Measurements from ENCODE around the gene ARHGAP1.

- TF ChIP-seq, protein P1, sequence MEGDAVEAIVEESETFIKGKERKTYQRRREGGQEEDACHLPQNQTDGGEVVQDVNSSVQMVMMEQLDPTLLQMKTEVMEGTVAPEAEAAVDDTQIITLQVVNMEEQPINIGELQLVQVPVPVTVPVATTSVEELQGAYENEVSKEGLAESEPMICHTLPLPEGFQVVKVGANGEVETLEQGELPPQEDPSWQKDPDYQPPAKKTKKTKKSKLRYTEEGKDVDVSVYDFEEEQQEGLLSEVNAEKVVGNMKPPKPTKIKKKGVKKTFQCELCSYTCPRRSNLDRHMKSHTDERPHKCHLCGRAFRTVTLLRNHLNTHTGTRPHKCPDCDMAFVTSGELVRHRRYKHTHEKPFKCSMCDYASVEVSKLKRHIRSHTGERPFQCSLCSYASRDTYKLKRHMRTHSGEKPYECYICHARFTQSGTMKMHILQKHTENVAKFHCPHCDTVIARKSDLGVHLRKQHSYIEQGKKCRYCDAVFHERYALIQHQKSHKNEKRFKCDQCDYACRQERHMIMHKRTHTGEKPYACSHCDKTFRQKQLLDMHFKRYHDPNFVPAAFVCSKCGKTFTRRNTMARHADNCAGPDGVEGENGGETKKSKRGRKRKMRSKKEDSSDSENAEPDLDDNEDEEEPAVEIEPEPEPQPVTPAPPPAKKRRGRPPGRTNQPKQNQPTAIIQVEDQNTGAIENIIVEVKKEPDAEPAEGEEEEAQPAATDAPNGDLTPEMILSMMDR (IDR thresholded peaks at IDR 0.05): no peak
- TF ChIP-seq CBFB (CRISPR knock-in tag; IDR thresholded peaks at IDR 0.05; ENCODE audit: low read depth): no peak
- no peak for TF ChIP-seq SP1 (CRISPR knock-in tag; conservative IDR thresholded peaks at IDR 0.05)
- TF ChIP-seq, protein P2, sequence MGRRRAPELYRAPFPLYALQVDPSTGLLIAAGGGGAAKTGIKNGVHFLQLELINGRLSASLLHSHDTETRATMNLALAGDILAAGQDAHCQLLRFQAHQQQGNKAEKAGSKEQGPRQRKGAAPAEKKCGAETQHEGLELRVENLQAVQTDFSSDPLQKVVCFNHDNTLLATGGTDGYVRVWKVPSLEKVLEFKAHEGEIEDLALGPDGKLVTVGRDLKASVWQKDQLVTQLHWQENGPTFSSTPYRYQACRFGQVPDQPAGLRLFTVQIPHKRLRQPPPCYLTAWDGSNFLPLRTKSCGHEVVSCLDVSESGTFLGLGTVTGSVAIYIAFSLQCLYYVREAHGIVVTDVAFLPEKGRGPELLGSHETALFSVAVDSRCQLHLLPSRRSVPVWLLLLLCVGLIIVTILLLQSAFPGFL (CRISPR knock-in tag; IDR thresholded peaks at IDR 0.05; ENCODE audit: borderline replicate concordance): no peak
Measured at GRCh38 chr11:46663277-46663940, 37.0 kb downstream of the ARHGAP1 start.
